Right atrium auricular region (tissue), 2 donors: ENCODE results near the gene KLB. TPM values are rescaled to one million over a fixed set of nuclear protein-coding genes. Genes with fewer than 3 reads are reported as not detected.

Source experiments
- DNase-seq: peaks from one replicate; pipeline ENCODE4 v3.0.0-alpha.2; 2019; ENCODE audit warnings: low spot score
- H3K27ac ChIP-seq, 2 donors: fragments of 200-600 bp; sonication (generic); 1 replicate in 1 of 2; 2 replicates in 1 of 2; pipeline ENCODE4 v1.5.1; 2016 to 2019
- H3K27me3 ChIP-seq, 2 donors: fragments of 200-600 bp; sonication (generic); one replicate each; pipeline versions ENCODE4 v1.5.1 to v1.6.0; 2017 to 2019
- H3K36me3 ChIP-seq: fragments of 200-600 bp; sonication (generic); one replicate; pipeline ENCODE4 v1.5.1; 2016
- H3K4me1 ChIP-seq, 2 donors: fragments of 200-600 bp; sonication (generic); one replicate each; pipeline versions ENCODE4 v1.5.1 to v1.6.0; 2017 to 2019
- H3K4me3 ChIP-seq, 2 donors: fragments of 200-600 bp; sonication (generic); 1 replicate in 1 of 2; 2 replicates in 1 of 2; pipeline ENCODE4 v1.5.1; 2017 to 2019; ENCODE audit warnings: mild to moderate bottlenecking in 1 of 2, moderate library complexity in 1 of 2
- H3K9me3 ChIP-seq, 2 donors: fragments of 200-600 bp; sonication (generic); one replicate each; pipeline ENCODE4 v1.5.1; 2019
- CTCF ChIP-seq, 2 donors: fragments of 200-600 bp; sonication (generic); IDR thresholded peaks; one replicate each; pipeline ENCODE4 v1.5.1; 2019; ENCODE audit warnings: antibody characterized with exemption in 2 of 2
- total RNA-seq, 2 donors: library from RNA; depleted of rRNA; stranded (reverse); fragments of >200 nt; gene quantifications; one replicate each; pipeline ENCODE4 v1.1.0, GENCODE V29; 2016

KLB gene
- total RNA-seq, 2 donors from 2014 or later, result 0.11 to 0.47 TPM

DNA sequence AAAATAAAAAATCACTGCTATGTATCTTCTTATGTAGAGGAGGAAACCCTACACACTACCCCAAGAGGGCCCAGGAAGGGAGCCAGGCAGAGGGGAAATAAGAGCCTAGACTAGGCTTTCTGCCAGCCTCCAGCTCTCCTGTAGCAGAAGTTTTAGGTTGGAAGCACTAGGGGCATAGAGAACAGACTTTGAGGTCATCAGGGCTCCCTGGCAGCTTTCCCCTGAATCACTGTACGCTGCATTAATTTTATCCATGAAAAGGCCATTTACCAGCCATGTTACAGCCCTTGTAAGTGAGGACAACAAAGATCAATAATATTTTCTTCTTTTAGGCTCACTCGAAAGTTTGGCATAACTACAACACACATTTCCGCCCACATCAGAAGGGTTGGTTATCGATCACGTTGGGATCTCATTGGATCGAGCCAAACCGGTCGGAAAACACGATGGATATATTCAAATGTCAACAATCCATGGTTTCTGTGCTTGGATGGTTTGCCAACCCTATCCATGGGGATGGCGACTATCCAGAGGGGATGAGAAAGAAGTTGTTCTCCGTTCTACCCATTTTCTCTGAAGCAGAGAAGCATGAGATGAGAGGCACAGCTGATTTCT, 27.3 kb downstream of the KLB start:
- no peak for DNase-seq
- Histone ChIP-seq H3K27ac (no peak overlapping the region), H3K36me3 (no peaks in the 10 kb centered on the region), H3K4me3 (no peak overlapping the region), H3K4me1 (no peaks in the 10 kb centered on the region), H3K27me3 (no peaks in the 10 kb centered on the region), H3K9me3 (no peaks in the 10 kb centered on the region)
- no peak for TF ChIP-seq CTCF (IDR thresholded peaks at IDR 0.05)

GRCh38 chr4:39435659-39436563, 29.2 kb downstream of the KLB start:
- no peak for TF ChIP-seq CTCF (IDR thresholded peaks at IDR 0.05)
- no peak overlapping the region for H3K27ac ChIP-seq
- H3K4me1 ChIP-seq, result no peaks in the 10 kb centered on the region
- no peak for DNase-seq
- no peaks in the 10 kb centered on the region for H3K36me3 ChIP-seq
- H3K9me3 ChIP-seq, result no peaks in the 10 kb centered on the region
- no peak overlapping the region for H3K4me3 ChIP-seq
- no peaks in the 10 kb centered on the region for H3K27me3 ChIP-seq

DNA sequence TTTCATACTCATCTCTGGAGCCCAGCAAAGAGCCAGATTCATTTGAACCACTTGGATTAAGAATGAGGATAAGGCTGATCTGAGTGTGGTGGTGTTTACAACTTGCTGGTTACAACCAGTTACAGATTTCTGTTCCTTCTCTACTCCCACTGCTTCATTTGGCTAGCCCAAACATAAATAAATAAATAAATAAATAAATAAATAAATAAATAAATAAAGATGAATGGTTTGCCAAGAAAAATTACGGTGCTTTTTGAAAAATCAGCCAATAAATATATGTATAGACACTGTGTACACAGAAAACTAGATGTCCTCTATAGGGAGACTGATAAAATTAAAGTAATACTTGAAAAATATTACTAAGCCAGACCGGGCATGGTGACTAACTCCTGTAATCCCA, 34.9 kb downstream of the KLB start:
- no peak for DNase-seq
- Histone ChIP-seq H3K27me3 (no peaks in the 10 kb centered on the region), H3K4me3 (no peak overlapping the region), H3K36me3 (no peaks in the 10 kb centered on the region), H3K4me1 (peaks cover 0 to 2% of the 10 kb centered on the region in 2 donors), H3K27ac (no peak overlapping the region), H3K9me3 (no peaks in the 10 kb centered on the region)
- no peak for TF ChIP-seq CTCF (IDR thresholded peaks at IDR 0.05)

DNA sequence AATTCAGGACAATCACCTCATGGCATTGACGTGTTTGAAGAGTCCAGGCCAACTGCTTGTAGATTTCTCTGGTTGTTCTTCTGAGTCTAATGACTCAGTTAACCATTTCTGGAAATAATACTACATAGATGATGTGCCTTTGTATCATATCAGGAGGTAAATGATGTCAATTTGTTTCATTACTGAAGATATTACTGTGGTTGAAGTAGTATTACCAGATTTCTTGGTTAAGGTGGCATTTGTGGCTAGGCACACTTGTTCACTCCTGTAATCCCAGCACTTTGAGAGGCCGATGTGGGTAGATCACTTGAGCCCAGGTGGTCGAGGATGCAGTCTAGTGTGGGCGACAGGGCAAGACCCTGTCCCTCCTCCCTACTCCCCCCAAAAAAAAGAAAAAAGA, 36.3 kb downstream of the KLB start:
- Histone ChIP-seq H3K9me3 (no peaks in the 10 kb centered on the region), H3K4me3 (no peak overlapping the region), H3K27ac (no peak overlapping the region), H3K27me3 (no peaks in the 10 kb centered on the region), H3K4me1 (peaks cover 0 to 13% of the 10 kb centered on the region in 2 donors), H3K36me3 (no peaks in the 10 kb centered on the region)
- no peak for DNase-seq
- TF ChIP-seq CTCF (IDR thresholded peaks at IDR 0.05), result no peak

- Histone ChIP-seq H3K4me3 (peak overlapping the region; percentile 22 to 51), H3K4me1 (peaks cover 0 to 13% of the 10 kb centered on the region in 2 donors), H3K36me3 (peaks cover 8% of the 10 kb centered on the region), H3K27ac (peak overlapping the region in 1 of 2 donors; percentile 23), H3K27me3 (no peaks in the 10 kb centered on the region), H3K9me3 (no peaks in the 10 kb centered on the region)
- no peak for TF ChIP-seq CTCF (IDR thresholded peaks at IDR 0.05)
- DNase-seq, result no peak
Measured at GRCh38 chr4:39446483-39446841, 39.7 kb downstream of the KLB start.
